Measurements from ENCODE around the gene COMMD6. TPM values are rescaled to one million over a fixed set of nuclear protein-coding genes. Genes with fewer than 3 reads are reported as not detected.

The COMMD6 gene
- 99.5 to 167 TPM (median 154 TPM) in 5 replicates for total RNA-seq (2022; extraction: Qiagen RNA extraction)

DNA sequence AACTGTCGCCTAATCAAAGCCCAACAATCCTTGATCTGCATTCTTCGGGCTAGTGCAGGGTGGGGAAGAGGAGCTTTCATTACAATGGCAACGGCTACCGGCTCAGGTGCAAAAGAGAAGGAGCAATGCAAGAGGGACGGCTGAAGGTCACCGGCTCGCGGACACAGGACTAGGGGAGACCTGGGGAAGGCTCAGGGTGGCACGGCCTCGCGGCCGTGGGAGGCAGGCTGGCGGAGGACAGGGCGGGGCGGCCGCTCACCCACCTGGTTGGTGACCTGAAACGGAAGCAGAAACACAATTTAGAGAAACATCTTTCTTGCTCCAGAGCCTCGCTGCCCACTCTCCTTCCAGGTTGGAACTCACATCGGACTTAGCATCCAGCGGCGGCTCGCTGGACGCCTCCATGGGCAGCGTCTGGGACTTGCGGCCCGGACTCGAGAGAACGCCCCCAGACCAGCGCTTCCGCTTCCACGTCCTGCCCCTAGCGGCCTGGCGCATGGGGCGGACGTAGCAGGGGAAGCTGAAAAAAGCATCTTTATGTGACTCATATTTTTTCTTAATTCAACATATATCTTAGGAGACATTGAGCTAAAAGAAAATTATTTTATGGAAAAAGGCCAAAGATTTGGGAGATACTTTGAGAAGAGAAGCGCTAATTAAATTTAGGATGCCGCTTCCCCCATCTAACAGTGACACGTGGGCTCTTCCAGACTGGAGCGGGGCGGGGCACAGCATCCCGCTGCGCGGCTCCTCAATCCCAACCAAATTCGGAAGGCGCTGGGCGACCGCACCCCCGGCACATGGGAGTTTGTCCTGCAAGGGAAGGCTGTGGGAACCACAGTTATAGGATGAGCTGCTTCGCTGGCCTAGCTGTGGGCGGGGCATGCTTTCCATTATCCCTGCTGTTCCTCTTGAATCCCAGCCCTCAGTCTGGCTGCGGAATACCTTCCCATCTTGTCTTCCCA is at the start of gene COMMD6:
Gene COMMD6, minus strand, starts transcription at position 441 of the 965 bp plus-strand sequence. Its CDS starts 36 bp downstream, at position 405.

DNA sequence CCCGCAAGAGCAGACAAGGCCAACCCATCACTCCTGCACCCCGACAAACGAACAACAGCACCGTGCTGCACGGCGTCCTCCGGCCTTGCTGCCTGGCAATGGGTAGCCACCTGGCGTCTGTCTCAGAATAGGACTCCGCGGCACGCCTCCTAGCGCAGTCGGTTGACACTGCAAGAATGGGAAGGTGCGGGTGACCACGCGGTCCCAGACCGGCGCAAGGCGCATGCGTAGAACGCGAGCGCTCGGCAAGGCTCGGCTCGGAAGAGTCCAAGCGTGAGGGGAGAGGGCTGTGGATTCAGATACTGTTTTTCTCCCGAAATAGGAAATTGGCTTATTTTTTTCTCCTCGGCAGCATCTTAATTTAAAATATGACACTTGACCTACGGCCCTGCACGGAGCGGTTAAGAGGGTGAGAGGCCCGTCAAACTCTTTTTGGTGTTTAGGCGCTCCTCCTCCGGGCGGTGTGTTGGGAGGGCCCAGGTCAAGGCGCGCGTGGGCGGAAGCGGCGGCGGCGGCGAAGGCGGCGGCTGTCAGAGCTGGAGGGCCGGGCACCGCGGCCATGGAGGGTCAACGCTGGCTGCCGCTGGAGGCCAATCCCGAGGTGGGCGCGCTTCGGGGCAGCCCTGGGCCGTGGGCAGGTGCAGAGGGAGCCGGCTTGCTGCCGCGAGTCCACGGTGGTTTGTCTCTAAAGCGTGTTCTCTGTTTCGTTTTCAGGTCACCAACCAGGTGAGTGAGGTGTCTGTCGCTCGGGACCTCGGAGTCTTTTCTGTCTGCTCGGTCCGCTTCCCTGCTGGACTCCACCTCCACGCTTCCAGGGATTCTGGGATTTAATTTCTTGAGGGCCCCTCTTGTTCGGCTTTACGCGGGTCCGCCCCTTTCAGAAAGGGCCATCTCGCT is 11.9 kb upstream of the COMMD6 start, which contains the start of gene UCHL3:
Gene UCHL3, plus strand, starts transcription at position 530 of the 897 bp plus-strand sequence. Its CDS starts 30 bp downstream, at position 560.

DNA sequence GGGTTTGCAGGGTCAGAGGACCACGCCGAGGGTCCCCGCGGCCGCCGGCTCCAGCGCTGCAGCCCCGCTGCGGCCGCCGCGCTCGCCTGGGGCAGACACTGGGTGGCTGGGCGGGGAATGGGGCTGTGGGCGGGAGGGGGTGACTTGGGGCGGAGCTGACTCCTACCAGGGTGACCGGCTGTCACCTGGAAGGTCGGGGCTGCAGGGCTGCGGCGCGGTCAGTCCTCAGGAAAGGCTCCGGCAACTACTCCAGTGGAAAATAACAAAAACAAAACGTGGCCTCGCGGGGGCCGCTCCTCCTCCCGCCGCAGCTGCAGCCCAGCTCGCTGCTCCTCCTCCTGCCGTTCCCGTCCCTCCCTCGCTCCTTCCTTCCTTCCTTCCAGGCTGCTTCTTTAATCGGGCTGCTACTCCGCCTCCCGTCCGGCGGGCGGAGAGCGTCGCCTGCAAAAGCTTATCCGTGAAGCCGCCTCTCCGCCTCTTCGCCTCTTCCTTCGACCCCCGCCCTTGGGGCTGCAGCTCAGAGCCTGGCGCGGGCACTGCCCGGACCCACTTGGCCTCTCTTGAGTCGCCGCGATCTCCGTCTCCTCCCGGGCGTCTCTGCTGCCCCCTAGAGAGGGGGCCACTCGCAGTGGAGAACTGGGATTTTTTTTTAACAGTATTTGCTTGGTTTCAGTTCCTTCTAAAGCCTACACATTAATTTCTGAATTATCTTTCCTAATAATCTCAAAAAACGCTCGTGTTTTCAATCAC is 55.4 kb downstream of the COMMD6 start, which contains the start of gene TBC1D4:
Gene TBC1D4, minus strand, starts transcription at position 100 of the 750 bp plus-strand sequence. CDS start 402 bp downstream, outside the sequence.

Other genes with a start within 250 kb of the COMMD6 start
- 11.1 to 15.7 TPM (median 14.8 TPM) in 5 replicates for gene TBC1D4, start 55.7 kb downstream of the COMMD6 start, total RNA-seq (2022; extraction: Qiagen RNA extraction)
- gene UCHL3, start 11.9 kb upstream of the COMMD6 start, total RNA-seq (2022; extraction: Qiagen RNA extraction): 45.9 to 50.2 TPM (median 46.4 TPM) in 5 replicates
- gene LMO7, start 98.5 kb upstream of the COMMD6 start, total RNA-seq (2022; extraction: Qiagen RNA extraction): 33.6 to 48.6 TPM (median 39.3 TPM) in 5 replicates

Measured in A549 treated with Hydrocortisone at 1 μM for 4 hours (cell line).